Colon (tissue), 2 donors: ENCODE results near the gene DOCK3.
"Not testable (repeated sequence)": the region's sequence is repeated elsewhere in the genome, so short reads cannot be mapped to it uniquely, and the experiment has no call there.

Experiments used
- FAIRE-seq: peaks from 2 replicates; lab custom pipeline; 2012; peaks lifted over from hg19 to GRCh38; lab: Jason Lieb, UNC
- donor health status: control.
- donor health status: control.

Gene DOCK3

GRCh38 chr3:50651920-50652529 is 22.7 kb upstream of the DOCK3 start:
- no peak for FAIRE-seq

GRCh38 chr3:50652709-50653108 is 22.0 kb upstream of the DOCK3 start:
- FAIRE-seq, result no peak

GRCh38 chr3:50653937-50654595 is 20.7 kb upstream of the DOCK3 start:
- FAIRE-seq, result no peak

GRCh38 chr3:50655009-50655830 is 19.5 kb upstream of the DOCK3 start:
- FAIRE-seq, result no peak

- no peak for FAIRE-seq
Measured at GRCh38 chr3:50656417-50657195, 18.1 kb upstream of the DOCK3 start.

- no peak for FAIRE-seq
Measured at GRCh38 chr3:50657407-50657806, 17.3 kb upstream of the DOCK3 start.

GRCh38 chr3:50657816-50658215 is 16.9 kb upstream of the DOCK3 start:
- FAIRE-seq, result no peak

GRCh38 chr3:50658416-50658815 is 16.3 kb upstream of the DOCK3 start:
- no peak for FAIRE-seq

GRCh38 chr3:50658831-50659230 is 15.9 kb upstream of the DOCK3 start:
- FAIRE-seq, result no peak

- no peak for FAIRE-seq
Measured at GRCh38 chr3:50660386-50660785, 14.3 kb upstream of the DOCK3 start.

- no peak for FAIRE-seq
Measured at GRCh38 chr3:50661321-50661837, 13.3 kb upstream of the DOCK3 start.

GRCh38 chr3:50662408-50662807 is 12.3 kb upstream of the DOCK3 start:
- no peak for FAIRE-seq

- FAIRE-seq, result no peak
Measured at GRCh38 chr3:50665081-50665840, 9.5 kb upstream of the DOCK3 start.

- FAIRE-seq, result not testable (repeated sequence)
Measured at GRCh38 chr3:50665841-50666115, 8.9 kb upstream of the DOCK3 start.

- no peak for FAIRE-seq
Measured at GRCh38 chr3:50666837-50667236, 7.9 kb upstream of the DOCK3 start.

GRCh38 chr3:50671331-50671730 is 3.4 kb upstream of the DOCK3 start:
- no peak for FAIRE-seq

GRCh38 chr3:50672656-50673055 is 2.1 kb upstream of the DOCK3 start:
- no peak for FAIRE-seq

- FAIRE-seq, result no peak
Measured at GRCh38 chr3:50673931-50674330, 796 bp upstream of the DOCK3 start.

- FAIRE-seq, result no peak
Measured at GRCh38 chr3:50675179-50676030, 678 bp downstream of the DOCK3 start.

GRCh38 chr3:50676031-50676705 is 1.4 kb downstream of the DOCK3 start:
- FAIRE-seq, result no peak
